OCI-LY3 (cell line): ENCODE results near the gene SLC37A2.
"Not testable (repeated sequence)": the region's sequence is repeated elsewhere in the genome, so short reads cannot be mapped to it uniquely, and the experiment has no call there.

ENCODE experiments used
- H2AFZ ChIP-seq: fragments of 200-600, 300-600 bp; shearing (Covaris generic); 2 replicates; pipeline ENCODE4 v1.6.0; 2014; ENCODE audit warnings: antibody characterized with exemption, low read depth, low read length
- H3K27ac ChIP-seq: fragments of 200-600, 300-600 bp; sonication (generic); 2 replicates; pipeline ENCODE4 v1.5.1; 2014; ENCODE audit warnings: mild to moderate bottlenecking, low read length, moderate library complexity, mixed read lengths
- H3K27me3 ChIP-seq: fragments of 200-600, 300-600 bp; sonication (generic); 2 replicates; pipeline ENCODE4 v1.6.1; 2014; ENCODE audit warnings: low read depth, low read length, mixed read lengths
- H3K36me3 ChIP-seq: fragments of 200-600, 300-600 bp; sonication (generic); replicated peaks from 2 replicates; pipeline ENCODE3; 2014; ENCODE audit warnings: low read depth, low read length, mixed read lengths
- H3K4me1 ChIP-seq: fragments of 300-600, 200-600 bp; sonication (generic); 2 replicates; pipeline ENCODE4 v1.6.1; 2014; ENCODE audit warnings: low read length, mixed read lengths
- H3K4me2 ChIP-seq: fragments of 200-600, 300-600 bp; sonication (generic); 2 replicates; pipeline ENCODE4 v1.6.1; 2014; ENCODE audit warnings: low read length, mixed read lengths
- H3K4me3 ChIP-seq: fragments of 300-600, 200-600 bp; sonication (generic); 2 replicates; pipeline ENCODE4 v1.5.1; 2014; ENCODE audit warnings: antibody characterized with exemption, mild to moderate bottlenecking, low read length, moderate library complexity
- H3K79me2 ChIP-seq: fragments of 300-600, 200-600 bp; shearing (Covaris generic); 2 replicates; pipeline ENCODE4 v1.6.1; 2014; ENCODE audit warnings: mild to moderate bottlenecking, low read length, mixed read lengths
- H3K9ac ChIP-seq: fragments of 300-600, 200-600 bp; shearing (Covaris generic); 2 replicates; pipeline ENCODE4 v1.6.0; 2014; ENCODE audit warnings: mild to moderate bottlenecking, low read length, moderate library complexity
- H3K9me3 ChIP-seq: fragments of 200-600, 300-600 bp; shearing (Covaris generic); 2 replicates; pipeline ENCODE4 v1.6.1; 2014; ENCODE audit warnings: low read length, mixed read lengths; ENCODE audit not compliant: insufficient read depth
- H4K20me1 ChIP-seq: fragments of 200-600, 300-600 bp; sonication (generic); 2 replicates; pipeline ENCODE4 v1.6.1; 2016; ENCODE audit warnings: low read length, mixed read lengths; ENCODE audit not compliant: insufficient read depth
- CTCF ChIP-seq: fragments of 200-600, 300-600 bp; sonication (generic); IDR thresholded peaks from 2 replicates; pipeline ENCODE4 v1.5.1; 2014; ENCODE audit warnings: antibody characterized with exemption, low read length, low read depth
- EZH2phosphoT487 ChIP-seq: fragments of 200-600 bp; shearing (Covaris generic); IDR thresholded peaks from 2 replicates; pipeline ENCODE4 v1.6.1; 2018; ENCODE audit warnings: antibody characterized with exemption, mixed run types, low read depth

Gene SLC37A2

GRCh38 chr11:125025968-125026367 lies 37.1 kb upstream of the SLC37A2 start:
- no peaks in the 10 kb centered on the region for H3K27me3 ChIP-seq
- H3K79me2 ChIP-seq: no peaks in the 10 kb centered on the region
- no peaks in the 10 kb centered on the region for H3K4me1 ChIP-seq
- H3K36me3 ChIP-seq: no peaks in the 10 kb centered on the region
- TF ChIP-seq EZH2phosphoT487 (no peak), CTCF (no peak)
- H3K27ac ChIP-seq: no peak overlapping the region
- no peak overlapping the region for H3K9ac ChIP-seq
- H3K9me3 ChIP-seq: no peaks in the 10 kb centered on the region
- no peak overlapping the region for H2AFZ ChIP-seq
- H3K4me2 ChIP-seq: no peak overlapping the region
- no peaks in the 10 kb centered on the region for H4K20me1 ChIP-seq
- no peak overlapping the region for H3K4me3 ChIP-seq

DNA sequence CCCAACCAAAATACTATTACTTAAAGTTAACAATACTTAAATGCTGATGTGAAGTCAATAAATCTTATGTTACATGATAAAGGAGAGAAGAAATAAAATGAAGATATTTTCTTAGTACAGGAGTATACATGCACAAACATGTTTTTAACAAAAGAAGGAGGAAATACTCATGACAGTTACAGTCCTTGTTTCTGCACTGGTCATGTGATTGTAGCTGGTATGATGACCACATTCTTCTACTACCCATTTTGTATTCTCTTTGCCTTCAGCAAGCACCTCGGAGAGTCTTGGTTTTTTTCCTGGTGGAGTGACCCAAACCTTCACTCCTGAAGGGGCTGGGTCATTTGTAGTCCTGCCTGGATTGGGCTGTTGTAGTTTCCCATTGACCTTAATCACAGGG lies 33.7 kb upstream of the SLC37A2 start:
- not testable (repeated sequence) for H3K4me3 ChIP-seq, H3K27ac ChIP-seq, H2AFZ ChIP-seq, H3K9ac ChIP-seq, H3K4me2 ChIP-seq, H3K9me3 ChIP-seq, H3K27me3 ChIP-seq, H3K79me2 ChIP-seq, H3K4me1 ChIP-seq, H3K36me3 ChIP-seq, H4K20me1 ChIP-seq

DNA sequence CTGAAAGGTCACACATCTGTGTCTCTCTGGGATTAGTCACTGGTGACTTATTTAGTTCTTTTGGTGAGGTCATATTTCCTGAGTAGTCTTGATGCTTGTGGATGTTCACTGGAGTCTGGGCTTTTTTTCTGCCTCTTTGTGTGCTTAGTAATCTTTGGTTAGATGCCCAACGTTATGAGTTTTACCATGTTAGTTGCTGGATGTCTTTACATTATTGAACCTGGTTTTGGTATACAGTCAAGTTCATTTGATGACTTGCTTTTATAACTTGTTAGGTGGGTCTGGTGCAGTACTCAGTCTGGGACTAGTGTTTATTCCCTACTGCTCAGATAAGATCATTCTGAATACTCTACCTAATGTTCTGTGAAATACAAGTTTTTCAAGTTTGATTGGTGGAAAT lies 26.2 kb upstream of the SLC37A2 start:
- Histone ChIP-seq H2AFZ (no peak overlapping the region), H3K4me1 (no peaks in the 10 kb centered on the region), H3K9ac (no peak overlapping the region), H3K4me3 (no peak overlapping the region), H3K9me3 (peaks cover 5% of the 10 kb centered on the region; the same call in 1 of the 2 replicates), H3K79me2 (no peaks in the 10 kb centered on the region), H3K27ac (no peak overlapping the region), H3K4me2 (no peak overlapping the region), H4K20me1 (no peaks in the 10 kb centered on the region), H3K36me3 (no peaks in the 10 kb centered on the region), H3K27me3 (no peaks in the 10 kb centered on the region)
- no peak for TF ChIP-seq EZH2phosphoT487
- TF ChIP-seq CTCF: no peak

GRCh38 chr11:125049164-125049792 lies 13.8 kb upstream of the SLC37A2 start:
- no peaks in the 10 kb centered on the region for H3K79me2 ChIP-seq
- H3K27ac ChIP-seq: no peak overlapping the region
- H4K20me1 ChIP-seq: no peaks in the 10 kb centered on the region
- H3K9ac ChIP-seq: no peak overlapping the region
- no peak overlapping the region for H3K4me3 ChIP-seq
- H3K4me1 ChIP-seq: no peaks in the 10 kb centered on the region
- H3K27me3 ChIP-seq: no peaks in the 10 kb centered on the region
- H2AFZ ChIP-seq: no peak overlapping the region
- no peak overlapping the region for H3K4me2 ChIP-seq
- H3K9me3 ChIP-seq: no peaks in the 10 kb centered on the region
- no peaks in the 10 kb centered on the region for H3K36me3 ChIP-seq
- TF ChIP-seq CTCF (no peak), EZH2phosphoT487 (no peak)
